Effector memory CD8-positive, alpha-beta T cell (primary cell): ENCODE measurements around the gene VILL.

Experiments
- ATAC-seq: fragments of 150-1000 bp; cut with Tn5 transposase; replicated peaks from 2 replicates; pipeline ENCODE4 v1.10.0; 2021; ENCODE audit warnings: mild to moderate bottlenecking, moderate library complexity
- DNase-seq, 3 experiments: peaks; one replicate each; pipeline ENCODE4 v3.0.0; 2021
- H3K27ac Mint-ChIP-seq, 2 donors: one replicate each; pipeline ENCODE4 v1.8.0; 2022; ENCODE audit warnings: mild to moderate bottlenecking in 2 of 2, mixed read lengths in 2 of 2, moderate library complexity in 2 of 2
- H3K27me3 Mint-ChIP-seq, 2 donors: one replicate each; pipeline ENCODE4 v1.8.0; 2022; ENCODE audit warnings: mixed read lengths in 2 of 2
- H3K36me3 Mint-ChIP-seq: one replicate; pipeline ENCODE4 v1.8.0; 2022; ENCODE audit warnings: mild to moderate bottlenecking, moderate library complexity, mixed read lengths; ENCODE audit not compliant: insufficient read depth
- H3K4me1 Mint-ChIP-seq, 2 donors: one replicate each; pipeline ENCODE4 v1.8.0; 2022; ENCODE audit warnings: low read depth in 2 of 2, mixed read lengths in 2 of 2
- H3K4me3 Mint-ChIP-seq, 2 donors: one replicate each; pipeline ENCODE4 v1.8.0; 2022; ENCODE audit warnings: mild to moderate bottlenecking in 2 of 2, mixed read lengths in 2 of 2, moderate library complexity in 2 of 2
- H3K9me3 Mint-ChIP-seq, 2 donors: one replicate each; pipeline ENCODE4 v1.8.0; 2022; ENCODE audit warnings: mixed read lengths in 2 of 2

The VILL gene

DNA sequence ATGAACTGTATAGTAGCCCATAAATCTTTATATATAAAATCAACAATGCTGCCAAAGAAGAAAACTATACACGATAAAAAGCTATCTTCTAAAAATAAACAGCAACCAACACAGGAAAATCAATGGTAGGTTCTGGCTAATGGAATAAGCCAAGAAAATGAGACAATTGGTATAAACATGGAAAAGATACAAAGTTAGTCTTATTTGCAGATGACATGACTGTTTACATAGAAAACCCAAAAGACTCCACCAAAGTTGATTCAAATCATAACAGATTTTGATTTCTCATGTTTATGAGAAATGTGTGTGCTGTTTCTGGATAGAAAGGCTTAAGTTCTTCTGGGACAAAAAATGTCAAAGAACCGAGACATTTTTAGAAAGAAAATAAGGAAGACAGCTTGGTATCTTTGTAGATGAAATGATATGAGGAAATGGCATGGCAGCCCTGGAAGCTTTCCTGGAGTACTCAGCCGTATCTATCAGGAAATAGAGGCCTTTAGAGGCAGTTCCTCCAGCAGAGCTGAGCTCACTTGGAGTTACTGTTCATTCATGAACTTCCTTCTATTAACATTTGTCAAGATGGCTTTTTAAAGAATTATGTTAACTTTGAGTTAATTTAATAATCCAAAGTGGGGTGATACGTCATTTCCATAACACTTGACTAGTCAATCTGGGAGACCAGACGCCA, 36.7 kb upstream of the VILL start:
- Mint-ChIP-seq H3K27me3 (no peaks in the 10 kb centered on the region), H3K4me1 (peaks cover 6 to 7% of the 10 kb centered on the region in 2 donors), H3K27ac (no peak overlapping the region), H3K4me3 (no peak overlapping the region), H3K36me3 (no peaks in the 10 kb centered on the region), H3K9me3 (no peaks in the 10 kb centered on the region)
- DNase-seq (no peak), ATAC-seq (no peak)

DNA sequence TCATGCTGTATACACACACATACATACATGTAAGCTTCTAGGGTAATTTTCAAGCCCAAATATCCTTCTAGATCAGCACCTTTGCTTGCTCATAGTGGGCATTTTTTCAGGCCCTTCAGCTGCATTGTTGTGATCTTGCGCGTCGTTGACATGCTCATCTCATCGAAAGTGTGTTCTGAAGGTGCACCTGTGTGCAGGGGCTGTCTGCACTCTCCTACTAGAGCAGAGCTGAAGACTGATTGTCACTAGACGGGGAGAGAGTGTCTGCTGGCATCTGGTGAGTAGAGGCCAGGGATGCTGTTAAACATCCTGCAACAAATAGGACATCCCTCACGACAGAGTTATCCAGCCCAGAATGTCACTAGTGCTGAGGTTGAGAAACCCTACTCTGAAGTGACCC, 35.7 kb upstream of the VILL start:
- Mint-ChIP-seq H3K4me1 (peaks cover 6 to 7% of the 10 kb centered on the region in 2 donors), H3K36me3 (no peaks in the 10 kb centered on the region), H3K27me3 (no peaks in the 10 kb centered on the region), H3K4me3 (no peak overlapping the region), H3K27ac (no peak overlapping the region), H3K9me3 (no peaks in the 10 kb centered on the region)
- DNase-seq (no peak), ATAC-seq (no peak)

- no peak for ATAC-seq
- Mint-ChIP-seq H3K4me1 (peaks cover 6 to 7% of the 10 kb centered on the region in 2 donors), H3K9me3 (no peaks in the 10 kb centered on the region), H3K4me3 (no peak overlapping the region), H3K36me3 (no peaks in the 10 kb centered on the region), H3K27ac (peak overlapping the region; percentile 45 to 49), H3K27me3 (no peaks in the 10 kb centered on the region)
- no peak for DNase-seq
These were observed 34.5 kb upstream of the VILL start for GRCh38 chr3:37955918-37956707.

DNA sequence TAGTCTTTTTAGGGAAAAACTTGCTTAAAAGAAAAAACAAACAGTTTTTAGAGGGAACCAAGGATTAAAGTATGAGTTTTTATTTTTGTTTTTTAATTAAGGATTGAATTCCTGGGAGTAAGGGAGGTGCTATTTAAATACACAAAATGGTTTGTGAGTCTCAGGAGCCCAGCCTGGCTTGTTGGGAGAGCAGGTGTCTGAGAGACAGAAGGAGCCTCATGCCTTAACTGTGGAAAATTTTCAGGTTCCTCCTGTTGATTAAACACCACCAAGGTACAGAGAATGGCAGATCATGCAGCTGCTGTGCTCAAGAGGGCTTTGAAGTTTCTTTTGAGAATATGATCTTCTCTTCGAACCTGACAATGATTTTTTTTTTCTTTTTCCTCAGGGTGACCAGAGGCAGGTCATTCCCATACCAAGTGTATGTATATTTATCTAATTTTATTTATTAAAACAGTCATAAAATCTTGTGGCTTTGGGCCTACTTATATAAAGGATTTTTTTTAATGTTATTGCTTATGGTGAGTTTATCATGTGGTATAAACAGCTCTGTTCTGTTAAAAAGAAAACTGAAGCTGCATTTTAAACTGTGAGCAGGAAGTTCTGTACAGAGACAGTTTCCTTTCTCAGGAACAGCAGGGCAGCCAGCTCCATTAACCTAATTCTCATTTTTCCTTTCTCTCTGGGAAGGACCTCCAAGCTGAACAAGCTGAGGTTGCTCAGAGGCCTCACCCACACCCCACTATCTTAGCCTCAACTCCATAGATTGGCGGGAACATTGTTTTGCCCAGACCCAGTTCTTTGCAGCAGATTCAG, 33.7 kb upstream of the VILL start:
- no peaks in the 10 kb centered on the region for H3K9me3 Mint-ChIP-seq
- no peak for DNase-seq
- peak overlapping the region; percentile 45 to 87 for H3K27ac Mint-ChIP-seq
- H3K4me1 Mint-ChIP-seq = peaks cover 6 to 7% of the 10 kb centered on the region in 2 donors
- no peak overlapping the region for H3K4me3 Mint-ChIP-seq
- no peak for ATAC-seq
- H3K36me3 Mint-ChIP-seq = no peaks in the 10 kb centered on the region
- H3K27me3 Mint-ChIP-seq = no peaks in the 10 kb centered on the region

DNA sequence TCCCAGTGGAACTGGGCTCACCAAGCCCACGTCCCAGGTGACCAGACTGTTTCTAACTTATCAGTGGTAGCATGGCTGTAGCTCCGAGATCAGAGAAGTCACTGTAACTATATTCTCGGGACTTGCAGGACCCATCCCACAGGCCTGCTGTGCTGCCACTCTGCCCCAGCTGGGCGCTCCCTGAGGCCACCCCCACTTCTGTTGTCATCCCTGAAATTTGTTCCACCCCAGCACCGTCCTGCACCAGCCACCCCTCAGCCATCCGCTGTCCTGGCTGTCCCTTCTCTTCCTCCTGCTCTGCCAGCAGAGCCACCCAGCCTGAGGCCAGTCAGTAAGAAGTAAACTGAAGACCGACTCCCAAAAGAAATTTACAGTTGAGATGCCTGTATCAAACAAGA, 33.0 kb upstream of the VILL start:
- Mint-ChIP-seq H3K4me1 (peaks cover 6 to 7% of the 10 kb centered on the region in 2 donors), H3K27ac (peak overlapping the region; percentile 80 to 87), H3K27me3 (no peaks in the 10 kb centered on the region), H3K4me3 (no peak overlapping the region), H3K36me3 (no peaks in the 10 kb centered on the region), H3K9me3 (no peaks in the 10 kb centered on the region)
- DNase-seq (no peak), ATAC-seq (no peak)

DNA sequence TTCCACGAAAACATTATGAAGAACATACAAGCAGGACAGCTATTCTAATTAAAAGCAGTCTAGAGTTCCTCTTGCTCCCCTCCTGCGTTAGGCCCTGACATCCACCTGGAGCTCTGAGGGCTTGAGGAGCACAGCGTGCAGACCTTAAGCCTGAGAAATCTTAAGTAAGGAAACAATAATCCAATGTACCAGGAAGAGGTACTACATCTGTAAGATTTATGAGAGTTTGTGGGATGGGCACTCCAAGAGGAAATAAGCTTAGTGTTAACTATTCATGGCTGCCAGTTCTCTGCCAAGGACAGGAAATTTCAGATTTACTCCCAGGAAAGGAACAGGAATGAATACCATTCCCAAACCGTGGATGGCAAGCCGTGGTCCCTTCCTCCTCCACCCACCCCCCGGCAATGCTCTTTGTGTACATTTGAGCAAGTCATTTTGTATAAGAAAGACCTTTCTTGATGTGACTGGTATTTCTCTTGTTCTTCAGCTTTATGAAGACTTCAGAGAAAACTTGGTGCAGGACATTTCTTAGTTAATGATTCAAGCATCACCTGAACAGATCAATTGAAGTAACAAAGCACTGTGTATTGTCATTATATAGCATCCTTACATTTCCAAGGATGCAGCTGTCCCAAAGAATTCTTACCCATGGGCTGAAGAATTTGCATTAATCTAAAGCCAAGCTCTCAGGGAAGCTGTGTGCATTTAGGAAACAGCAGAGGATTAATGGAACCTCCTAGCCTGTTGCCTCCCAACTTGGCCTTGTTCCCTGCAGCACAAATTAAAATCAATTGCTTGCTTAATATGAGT, 28.8 kb upstream of the VILL start:
- no peak for DNase-seq
- peaks cover 6 to 7% of the 10 kb centered on the region in 2 donors for H3K4me1 Mint-ChIP-seq
- no peaks in the 10 kb centered on the region for H3K9me3 Mint-ChIP-seq
- ATAC-seq = no peak
- H3K36me3 Mint-ChIP-seq = no peaks in the 10 kb centered on the region
- no peak overlapping the region for H3K4me3 Mint-ChIP-seq
- H3K27ac Mint-ChIP-seq = no peak overlapping the region
- H3K27me3 Mint-ChIP-seq = no peaks in the 10 kb centered on the region

GRCh38 chr3:37963016-37963415, 27.6 kb upstream of the VILL start:
- DNase-seq = no peak
- peaks cover 0 to under 1% of the 10 kb centered on the region in 2 donors for H3K27me3 Mint-ChIP-seq
- H3K27ac Mint-ChIP-seq = no peak overlapping the region
- no peaks in the 10 kb centered on the region for H3K4me1 Mint-ChIP-seq
- ATAC-seq = no peak
- no peak overlapping the region for H3K4me3 Mint-ChIP-seq
- no peaks in the 10 kb centered on the region for H3K9me3 Mint-ChIP-seq
- H3K36me3 Mint-ChIP-seq = no peaks in the 10 kb centered on the region

DNA sequence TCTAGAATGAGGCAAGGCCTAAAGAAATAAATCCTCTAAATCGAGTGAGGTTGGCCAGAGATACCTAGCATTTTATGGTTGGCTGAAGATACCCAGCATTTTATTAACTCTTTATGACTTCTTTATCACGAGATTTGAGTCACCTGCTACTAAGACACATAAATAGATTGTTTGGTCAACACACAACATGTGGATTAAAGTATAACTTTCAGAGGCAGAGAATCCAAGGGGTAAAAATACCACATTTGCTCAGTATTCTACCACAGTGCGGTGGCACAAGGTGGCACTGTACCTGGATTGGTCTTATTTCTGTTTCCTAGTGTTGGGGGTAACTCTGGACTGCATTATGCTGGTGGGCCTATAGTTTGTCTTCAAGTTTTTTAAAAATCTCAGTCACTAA, 27.0 kb upstream of the VILL start:
- DNase-seq = no peak
- H3K27me3 Mint-ChIP-seq = peaks cover 6 to 7% of the 10 kb centered on the region in 2 donors
- no peak overlapping the region for H3K27ac Mint-ChIP-seq
- no peaks in the 10 kb centered on the region for H3K4me1 Mint-ChIP-seq
- no peaks in the 10 kb centered on the region for H3K9me3 Mint-ChIP-seq
- H3K4me3 Mint-ChIP-seq = no peak overlapping the region
- no peaks in the 10 kb centered on the region for H3K36me3 Mint-ChIP-seq
- no peak for ATAC-seq

DNA sequence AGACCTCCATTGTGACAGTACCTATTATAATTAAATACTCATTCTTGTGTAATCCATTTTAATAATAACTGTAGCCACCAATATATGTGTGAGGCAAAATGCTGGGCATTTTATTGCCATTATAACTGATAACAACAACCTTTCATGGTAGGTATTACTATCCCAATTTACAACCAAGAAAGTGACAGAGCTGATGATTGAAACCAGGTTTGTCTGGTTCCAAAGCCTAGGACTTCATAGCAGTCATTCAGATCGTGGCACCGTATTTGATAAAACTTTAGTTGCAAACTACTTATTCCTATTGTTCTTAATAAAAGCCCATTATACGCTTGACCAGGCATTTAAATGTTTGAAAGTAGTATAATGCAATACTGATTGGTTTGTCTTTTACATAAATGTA, 26.4 kb upstream of the VILL start:
- Mint-ChIP-seq H3K27ac (no peak overlapping the region), H3K36me3 (no peaks in the 10 kb centered on the region), H3K27me3 (peaks cover 6 to 10% of the 10 kb centered on the region in 2 donors), H3K4me3 (no peak overlapping the region), H3K4me1 (no peaks in the 10 kb centered on the region), H3K9me3 (no peaks in the 10 kb centered on the region)
- ATAC-seq (no peak), DNase-seq (no peak)

- H3K4me1 Mint-ChIP-seq = no peaks in the 10 kb centered on the region
- peaks cover 6 to 10% of the 10 kb centered on the region in 2 donors for H3K27me3 Mint-ChIP-seq
- H3K27ac Mint-ChIP-seq = no peak overlapping the region
- H3K36me3 Mint-ChIP-seq = no peaks in the 10 kb centered on the region
- ATAC-seq (no peak), DNase-seq (no peak)
- H3K4me3 Mint-ChIP-seq = no peak overlapping the region
- H3K9me3 Mint-ChIP-seq = no peaks in the 10 kb centered on the region
These were observed 25.9 kb upstream of the VILL start for GRCh38 chr3:37964716-37965115.

DNA sequence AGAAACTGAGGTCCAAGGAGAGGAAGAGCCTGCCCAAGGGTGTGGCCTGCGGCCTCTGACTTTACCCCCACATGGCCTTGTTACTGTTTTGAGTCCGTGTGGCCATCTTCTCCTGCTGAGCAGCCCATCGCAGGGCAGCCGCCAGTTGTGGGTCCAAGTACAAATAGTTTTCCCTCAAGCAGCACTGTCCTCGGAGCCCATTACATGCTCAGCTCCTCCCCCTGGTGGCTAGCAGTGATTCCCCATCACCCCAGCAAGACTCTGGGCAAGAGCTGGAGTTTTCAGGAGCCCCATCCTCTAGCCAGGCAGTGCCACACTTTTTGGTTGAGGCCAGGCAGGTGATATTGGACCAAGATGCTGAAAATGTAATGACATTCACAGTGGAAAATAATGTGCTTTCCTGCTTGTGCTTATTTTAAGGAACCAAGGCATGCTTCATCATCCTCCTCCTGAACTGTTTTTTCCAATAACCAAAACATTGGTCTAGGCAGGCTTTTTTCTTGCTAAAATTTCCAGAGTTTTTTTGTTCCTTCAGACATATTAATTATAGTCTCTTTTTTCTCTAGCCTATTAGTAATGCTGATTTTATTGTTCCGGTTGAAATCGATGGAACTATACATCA, 23.2 kb upstream of the VILL start:
- no peak overlapping the region for H3K4me3 Mint-ChIP-seq
- DNase-seq (peak; percentile 36 to 44 (median 42)), ATAC-seq (peak; percentile 64)
- H3K4me1 Mint-ChIP-seq = no peaks in the 10 kb centered on the region
- H3K27ac Mint-ChIP-seq = no peak overlapping the region
- H3K9me3 Mint-ChIP-seq = no peaks in the 10 kb centered on the region
- H3K27me3 Mint-ChIP-seq = peaks cover 6 to 10% of the 10 kb centered on the region in 2 donors
- H3K36me3 Mint-ChIP-seq = no peaks in the 10 kb centered on the region

GRCh38 chr3:37968199-37968598, 22.4 kb upstream of the VILL start:
- H3K4me3 Mint-ChIP-seq = no peak overlapping the region
- no peak for DNase-seq
- H3K36me3 Mint-ChIP-seq = no peaks in the 10 kb centered on the region
- no peak overlapping the region for H3K27ac Mint-ChIP-seq
- no peaks in the 10 kb centered on the region for H3K9me3 Mint-ChIP-seq
- H3K4me1 Mint-ChIP-seq = no peaks in the 10 kb centered on the region
- peaks cover 6 to 10% of the 10 kb centered on the region in 2 donors for H3K27me3 Mint-ChIP-seq
- ATAC-seq = no peak
